Measurements from ENCODE around the gene TMEM140. TPM values are rescaled to one million over a fixed set of nuclear protein-coding genes. Genes with fewer than 3 reads are reported as not detected.

Gene TMEM140
- not detected for polyA plus RNA-seq (2013, experiment 1 of 2)
- not detected for polyA plus RNA-seq (2013, experiment 2 of 2)

DNA sequence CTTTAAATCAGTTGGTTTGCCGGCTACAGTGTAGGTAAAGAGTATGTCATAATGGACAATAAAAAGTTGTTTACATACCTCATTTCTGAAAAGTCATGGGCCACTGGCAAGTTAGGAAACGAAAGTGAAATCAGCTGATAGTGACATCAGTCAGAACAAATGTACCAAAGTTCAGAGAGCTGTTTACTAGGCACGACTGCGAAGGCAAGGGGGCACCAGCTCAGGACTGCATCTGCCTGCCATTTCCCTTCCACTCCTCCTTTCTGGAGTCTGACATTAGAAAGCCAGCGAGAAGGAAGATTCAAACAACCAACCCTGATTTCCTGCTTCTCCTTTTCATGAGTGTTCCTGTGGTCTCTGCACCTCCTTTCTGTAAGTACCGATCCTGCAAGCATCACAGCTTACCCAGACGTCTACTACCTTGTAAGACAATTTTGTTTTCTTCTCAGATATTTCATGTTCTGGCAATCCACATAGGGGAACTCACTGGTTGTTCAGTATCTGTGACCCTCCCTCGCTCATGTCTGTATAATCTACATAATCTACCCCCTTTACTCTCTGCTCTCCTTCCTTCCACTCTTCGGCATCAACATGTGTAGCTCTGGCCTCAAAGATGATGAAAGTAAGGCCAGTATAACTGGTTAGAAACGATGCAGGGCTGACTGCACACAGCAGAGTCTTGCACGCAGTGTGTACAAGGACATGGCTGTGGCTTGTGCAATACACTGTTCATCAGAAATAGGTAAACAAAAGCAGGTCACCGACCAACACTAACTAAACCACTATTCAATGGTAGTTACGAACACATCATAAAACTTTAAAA lies at the start of gene TMEM140:
TMEM140 (plus strand) TSS at position 174 of the 823 bp plus-strand sequence. CDS start 16,370 bp downstream, outside the sequence.
- Histone ChIP-seq H3K27ac (replicated peaks; ENCODE audit: low read length) (no peak within 1 kb of the TSS), H2BK5ac (ENCODE audit: low read length) (no peak within 1 kb of the TSS), H3K23ac (ENCODE audit: low read depth, low read length, poor library complexity) (no peak within 1 kb of the TSS), H2BK12ac (ENCODE audit: low read length) (no peak within 1 kb of the TSS), H2BK120ac (ENCODE audit: low read depth, low read length) (no peak within 1 kb of the TSS), H3K4ac (ENCODE audit: low read length) (no peak within 1 kb of the TSS), H3K4me3 (ENCODE audit: low read length in 2 of 2) (no peak within 1 kb of the TSS), H3K18ac (ENCODE audit: low read length) (no peak within 1 kb of the TSS), H4K91ac (ENCODE audit: low read depth, low read length, poor library complexity) (no peak within 1 kb of the TSS), H3K14ac (ENCODE audit: low read length) (no peak within 1 kb of the TSS), H3K4me2 (ENCODE audit: insufficient read depth, low read length, poor library complexity, severe bottlenecking) (no peak within 1 kb of the TSS), H3K79me1 (ENCODE audit: low read depth, low read length) (no peaks in the 10 kb centered on the region), H3K4me1 (ENCODE audit: control insufficient read depth in 2 of 2, insufficient read depth in 1 of 2, low read depth in 1 of 2, low read length in 2 of 2) (no peaks in the 10 kb centered on the region), H2AFZ (ENCODE audit: low read length) (no peak within 1 kb of the TSS), H3K9me3 (replicated peaks in 1 of 2; ENCODE audit: control insufficient read depth in 2 of 2, insufficient read depth in 1 of 2, low read depth in 1 of 2, low read length in 2 of 2) (no peaks in the 10 kb centered on the region), H3K36me3 (replicated peaks in 1 of 2; ENCODE audit: control insufficient read depth in 2 of 2, insufficient read depth in 2 of 2, low read length in 2 of 2) (no peaks in the 10 kb centered on the region), H2AK5ac (ENCODE audit: low read depth, low read length) (no peak within 1 kb of the TSS), H4K8ac (ENCODE audit: low read depth, low read length) (no peak within 1 kb of the TSS), H3K9ac (ENCODE audit: low read depth, low read length, poor library complexity) (no peak within 1 kb of the TSS), H3K27me3 (ENCODE audit: control insufficient read depth in 3 of 3, insufficient read depth in 3 of 3, low read depth in 1 of 3, low read length in 3 of 3) (no peaks in the 10 kb centered on the region), H2BK15ac (ENCODE audit: low read length) (no peak within 1 kb of the TSS)
- no peak for DNase-seq (ENCODE audit: low spot score)
- WGBS, 2 donors (ENCODE audit: extremely low coverage in 2 of 2, insufficient read length in 2 of 2, insufficient replicate concordance in 1 of 2) = no CpG with 5 or more reads among the region's 13 CpGs

DNA sequence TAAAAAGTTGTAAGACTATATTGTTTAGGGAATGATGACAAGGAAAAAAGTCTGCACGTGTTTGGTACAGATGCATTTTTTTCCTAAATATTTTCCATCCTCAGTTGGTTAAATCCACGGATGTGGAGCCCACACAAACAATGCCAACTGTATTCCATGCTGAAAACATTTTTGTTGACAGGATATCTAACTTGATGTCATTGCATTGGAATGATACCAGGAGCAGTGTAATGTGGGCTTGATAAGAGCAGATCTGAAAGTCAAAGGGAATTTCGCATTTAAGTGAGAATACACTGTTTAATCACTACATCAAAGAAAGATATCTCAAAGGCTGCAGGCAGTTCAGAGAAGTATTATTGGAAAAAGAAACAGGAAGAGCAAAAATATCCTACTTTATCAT lies 49.5 kb upstream of the TMEM140 start:
- WGBS, 2 donors (ENCODE audit: extremely low coverage in 2 of 2, insufficient read length in 2 of 2, insufficient replicate concordance in 1 of 2) = no CpG with 5 or more reads among the region's 3 CpGs
- Histone ChIP-seq H3K9me3 (replicated peaks in 1 of 2; ENCODE audit: control insufficient read depth in 2 of 2, insufficient read depth in 1 of 2, low read depth in 1 of 2, low read length in 2 of 2) (no peaks in the 10 kb centered on the region), H4K8ac (ENCODE audit: low read depth, low read length) (no peak overlapping the region), H3K4me3 (ENCODE audit: low read length in 2 of 2) (no peak overlapping the region), H3K18ac (ENCODE audit: low read length) (no peak overlapping the region), H2BK120ac (ENCODE audit: low read depth, low read length) (no peak overlapping the region), H3K14ac (ENCODE audit: low read length) (no peak overlapping the region), H3K9ac (ENCODE audit: low read depth, low read length, poor library complexity) (no peak overlapping the region), H3K27ac (replicated peaks; ENCODE audit: low read length) (no peak overlapping the region), H2AK5ac (ENCODE audit: low read depth, low read length) (no peak overlapping the region), H3K79me1 (ENCODE audit: low read depth, low read length) (no peaks in the 10 kb centered on the region), H3K4me2 (ENCODE audit: insufficient read depth, low read length, poor library complexity, severe bottlenecking) (no peak overlapping the region), H3K36me3 (replicated peaks in 1 of 2; ENCODE audit: control insufficient read depth in 2 of 2, insufficient read depth in 2 of 2, low read length in 2 of 2) (no peaks in the 10 kb centered on the region), H2BK5ac (ENCODE audit: low read length) (no peak overlapping the region), H3K4ac (ENCODE audit: low read length) (no peak overlapping the region), H3K4me1 (ENCODE audit: control insufficient read depth in 2 of 2, insufficient read depth in 1 of 2, low read depth in 1 of 2, low read length in 2 of 2) (no peaks in the 10 kb centered on the region), H2BK12ac (ENCODE audit: low read length) (no peak overlapping the region), H2AFZ (ENCODE audit: low read length) (no peak overlapping the region), H2BK15ac (ENCODE audit: low read length) (no peak overlapping the region), H4K91ac (ENCODE audit: low read depth, low read length, poor library complexity) (no peak overlapping the region), H3K23ac (ENCODE audit: low read depth, low read length, poor library complexity) (no peak overlapping the region), H3K27me3 (ENCODE audit: control insufficient read depth in 3 of 3, insufficient read depth in 3 of 3, low read depth in 1 of 3, low read length in 3 of 3) (no peaks in the 10 kb centered on the region)
- DNase-seq (ENCODE audit: low spot score) = no peak

DNA sequence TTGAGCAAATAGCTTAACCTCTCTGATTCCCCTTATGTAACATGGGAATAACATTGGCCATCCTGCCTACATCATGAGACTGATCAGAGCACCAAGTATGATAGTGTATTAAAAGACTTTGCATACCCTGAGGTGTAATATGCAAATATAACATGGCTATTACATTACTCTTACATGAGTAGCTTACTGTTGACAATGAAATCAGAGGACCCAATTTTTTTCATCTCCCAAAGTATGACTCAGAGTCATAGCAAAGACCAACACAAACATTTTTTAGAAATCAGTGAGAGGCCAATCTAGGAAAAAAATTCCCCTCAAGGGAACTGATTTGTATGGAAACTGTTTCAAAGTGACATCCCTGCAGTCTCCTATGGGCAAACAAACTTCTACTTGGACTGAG lies 47.0 kb upstream of the TMEM140 start:
- Histone ChIP-seq H3K4me3 (ENCODE audit: low read length in 2 of 2) (no peak overlapping the region), H3K4me2 (ENCODE audit: insufficient read depth, low read length, poor library complexity, severe bottlenecking) (no peak overlapping the region), H2AFZ (ENCODE audit: low read length) (no peak overlapping the region), H3K4me1 (ENCODE audit: control insufficient read depth in 2 of 2, insufficient read depth in 1 of 2, low read depth in 1 of 2, low read length in 2 of 2) (no peaks in the 10 kb centered on the region), H3K18ac (ENCODE audit: low read length) (no peak overlapping the region), H3K27ac (replicated peaks; ENCODE audit: low read length) (no peak overlapping the region), H3K27me3 (ENCODE audit: control insufficient read depth in 3 of 3, insufficient read depth in 3 of 3, low read depth in 1 of 3, low read length in 3 of 3) (no peaks in the 10 kb centered on the region), H2BK5ac (ENCODE audit: low read length) (no peak overlapping the region), H2BK15ac (ENCODE audit: low read length) (no peak overlapping the region), H3K23ac (ENCODE audit: low read depth, low read length, poor library complexity) (no peak overlapping the region), H2BK12ac (ENCODE audit: low read length) (no peak overlapping the region), H2AK5ac (ENCODE audit: low read depth, low read length) (no peak overlapping the region), H4K91ac (ENCODE audit: low read depth, low read length, poor library complexity) (no peak overlapping the region), H3K36me3 (replicated peaks in 1 of 2; ENCODE audit: control insufficient read depth in 2 of 2, insufficient read depth in 2 of 2, low read length in 2 of 2) (no peaks in the 10 kb centered on the region), H3K9ac (ENCODE audit: low read depth, low read length, poor library complexity) (no peak overlapping the region), H3K14ac (ENCODE audit: low read length) (no peak overlapping the region), H2BK120ac (ENCODE audit: low read depth, low read length) (no peak overlapping the region), H3K79me1 (ENCODE audit: low read depth, low read length) (no peaks in the 10 kb centered on the region), H3K4ac (ENCODE audit: low read length) (no peak overlapping the region), H4K8ac (ENCODE audit: low read depth, low read length) (no peak overlapping the region), H3K9me3 (replicated peaks in 1 of 2; ENCODE audit: control insufficient read depth in 2 of 2, insufficient read depth in 1 of 2, low read depth in 1 of 2, low read length in 2 of 2) (no peaks in the 10 kb centered on the region)
- no peak for DNase-seq (ENCODE audit: low spot score)

DNA sequence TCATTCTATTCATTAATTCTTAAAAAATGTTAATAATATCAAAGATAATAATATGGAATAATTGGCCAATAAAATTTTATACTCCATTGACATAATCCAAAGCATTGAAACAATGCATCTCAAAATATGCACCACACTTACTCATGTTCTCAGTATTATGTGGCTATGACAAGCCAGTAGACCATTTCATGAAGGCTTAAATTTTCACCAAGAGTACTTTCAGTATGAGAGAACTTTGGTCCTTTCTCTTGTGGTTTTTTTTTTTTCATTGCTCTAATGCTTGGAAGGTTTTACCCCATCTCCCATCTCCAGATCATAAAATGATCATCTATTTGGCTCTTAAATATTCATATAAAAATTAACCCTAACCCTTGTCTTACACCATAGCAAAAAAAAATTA lies 45.5 kb upstream of the TMEM140 start:
- no peak overlapping the region for H4K8ac ChIP-seq (ENCODE audit: low read depth, low read length)
- H2AFZ ChIP-seq (ENCODE audit: low read length) = no peak overlapping the region
- no peak overlapping the region for H3K23ac ChIP-seq (ENCODE audit: low read depth, low read length, poor library complexity)
- no peak overlapping the region for H2AK5ac ChIP-seq (ENCODE audit: low read depth, low read length)
- no peak overlapping the region for H3K27ac ChIP-seq (replicated peaks; ENCODE audit: low read length)
- no peak overlapping the region for H4K91ac ChIP-seq (ENCODE audit: low read depth, low read length, poor library complexity)
- DNase-seq (ENCODE audit: low spot score) = no peak
- no peak overlapping the region for H2BK15ac ChIP-seq (ENCODE audit: low read length)
- H3K14ac ChIP-seq (ENCODE audit: low read length) = no peak overlapping the region
- H3K4me3 ChIP-seq (ENCODE audit: low read length in 2 of 2) = no peak overlapping the region
- H3K79me1 ChIP-seq (ENCODE audit: low read depth, low read length) = no peaks in the 10 kb centered on the region
- no peak overlapping the region for H2BK5ac ChIP-seq (ENCODE audit: low read length)
- no peak overlapping the region for H3K18ac ChIP-seq (ENCODE audit: low read length)
- no peaks in the 10 kb centered on the region for H3K4me1 ChIP-seq (ENCODE audit: control insufficient read depth in 2 of 2, insufficient read depth in 1 of 2, low read depth in 1 of 2, low read length in 2 of 2)
- H3K9me3 ChIP-seq (replicated peaks in 1 of 2; ENCODE audit: control insufficient read depth in 2 of 2, insufficient read depth in 1 of 2, low read depth in 1 of 2, low read length in 2 of 2) = no peaks in the 10 kb centered on the region
- no peaks in the 10 kb centered on the region for H3K36me3 ChIP-seq (replicated peaks in 1 of 2; ENCODE audit: control insufficient read depth in 2 of 2, insufficient read depth in 2 of 2, low read length in 2 of 2)
- no peak overlapping the region for H2BK120ac ChIP-seq (ENCODE audit: low read depth, low read length)
- H2BK12ac ChIP-seq (ENCODE audit: low read length) = no peak overlapping the region
- no peak overlapping the region for H3K4ac ChIP-seq (ENCODE audit: low read length)
- H3K9ac ChIP-seq (ENCODE audit: low read depth, low read length, poor library complexity) = no peak overlapping the region
- no peak overlapping the region for H3K4me2 ChIP-seq (ENCODE audit: insufficient read depth, low read length, poor library complexity, severe bottlenecking)
- H3K27me3 ChIP-seq (ENCODE audit: control insufficient read depth in 3 of 3, insufficient read depth in 3 of 3, low read depth in 1 of 3, low read length in 3 of 3) = no peaks in the 10 kb centered on the region
